GM12878 (cell line): Measurements from ENCODE around the gene NUP210L.

Source experiments
- CBX5 ChIP-seq: sonication (generic); IDR thresholded peaks from 2 replicates; pipeline ENCODE4 v1.6.1; 2016; ENCODE audit warnings: low read depth, moderate library complexity, mild to moderate bottlenecking, inconsistent platforms
- HDAC2 ChIP-seq: fragments of 200-600 bp; sonication (generic); IDR thresholded peaks from 2 replicates; pipeline ENCODE4 v1.6.1; 2017
- MXI1 ChIP-seq: fragments of 150-350 bp; IDR thresholded peaks from 2 replicates; pipeline ENCODE4 v1.6.1; 2011; ENCODE audit warnings: low read depth, mild to moderate bottlenecking, inconsistent platforms, low read length, improper control_type of control experiment
- ZBTB11 ChIP-seq: fragments of 450-650 bp; formaldehyde crosslinking; IDR thresholded peaks from 2 replicates; pipeline ENCODE4 v1.5.0; 2022; ENCODE audit warnings: mild to moderate bottlenecking, missing genetic modification characterization

- TF ChIP-seq CBX5 (no peak), ZBTB11 (CRISPR knock-in tag) (no peak), HDAC2 (no peak), MXI1 (no peak)
Observed at GRCh38 chr1:154145986-154146385, 8.9 kb downstream of the NUP210L start.
